ENCODE data around the gene PLEKHA3. TPM values are rescaled to one million over a fixed set of nuclear protein-coding genes. Genes with fewer than 3 reads are reported as not detected.
"Not testable (repeated sequence)": the region's sequence is repeated elsewhere in the genome, so short reads cannot be mapped to it uniquely, and the experiment has no call there.

The PLEKHA3 gene
- total RNA-seq, 4 donors from 2014 or later = 9.4 to 13.2 (median 11.2) TPM

GRCh38 chr2:178450774-178451525 is 29.3 kb upstream of the PLEKHA3 start, which contains the start of the genes PJVK and PRKRA:
TSS of gene PJVK (plus strand) at chr2:178451378. CDS start at chr2:178453410, 2,032 bp downstream.
TSS of gene PRKRA (minus strand) at chr2:178451175. CDS start at chr2:178451030, 145 bp downstream.
- DNase-seq (ENCODE audit: low spot score) = peak; percentile 87
- ATAC-seq (ENCODE audit: low FRiP score) = peak; percentile 100
- no peak for TF ChIP-seq CTCF (IDR thresholded peaks at IDR 0.05)

DNA sequence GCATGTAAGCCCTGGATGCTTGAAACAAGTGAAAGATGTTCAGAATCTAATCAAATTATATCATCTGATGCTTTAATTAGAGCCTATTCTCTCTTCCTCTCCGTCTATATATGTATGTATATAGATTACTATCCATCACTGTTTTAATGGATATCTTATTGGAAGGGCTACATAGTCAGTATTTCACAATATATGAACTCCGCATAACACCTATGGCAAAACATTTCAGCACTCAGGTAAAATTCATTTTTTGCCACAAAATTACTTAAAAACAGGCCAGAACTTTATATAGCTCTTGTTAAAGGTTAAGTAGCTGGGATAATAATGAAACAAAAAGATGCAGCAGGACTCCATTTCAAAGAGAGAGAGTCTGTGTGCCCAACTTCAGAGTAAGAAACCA is 27.9 kb upstream of the PLEKHA3 start:
- TF ChIP-seq CTCF (IDR thresholded peaks at IDR 0.05) = no peak
- no peak for DNase-seq (ENCODE audit: low spot score)
- ATAC-seq (ENCODE audit: low FRiP score) = no peak

GRCh38 chr2:178452870-178453269 is 27.4 kb upstream of the PLEKHA3 start:
- no peak for TF ChIP-seq CTCF (IDR thresholded peaks at IDR 0.05)
- ATAC-seq (ENCODE audit: low FRiP score) = no peak
- no peak for DNase-seq (ENCODE audit: low spot score)

DNA sequence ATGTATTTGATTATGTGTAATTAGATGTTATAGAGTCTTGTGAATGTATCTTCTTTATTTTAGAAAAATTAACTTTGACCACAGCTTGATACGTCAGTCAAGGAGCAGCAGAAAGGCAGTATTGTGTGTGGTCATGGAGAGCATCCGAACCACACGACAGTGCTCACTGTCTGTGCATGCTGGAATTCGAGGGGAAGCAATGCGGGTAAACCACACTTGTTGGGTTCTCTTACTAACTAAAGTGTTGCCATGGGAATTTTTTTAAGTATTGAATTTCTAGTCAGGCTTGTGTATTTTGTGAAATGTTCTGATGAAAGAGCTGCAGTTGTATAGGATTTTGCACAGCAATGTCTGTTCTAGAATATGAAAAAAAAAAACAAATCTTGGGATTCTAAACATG is 24.3 kb upstream of the PLEKHA3 start:
- TF ChIP-seq CTCF (IDR thresholded peaks at IDR 0.05) = no peak
- ATAC-seq (ENCODE audit: low FRiP score) (no peak), DNase-seq (ENCODE audit: low spot score) (no peak)

DNA sequence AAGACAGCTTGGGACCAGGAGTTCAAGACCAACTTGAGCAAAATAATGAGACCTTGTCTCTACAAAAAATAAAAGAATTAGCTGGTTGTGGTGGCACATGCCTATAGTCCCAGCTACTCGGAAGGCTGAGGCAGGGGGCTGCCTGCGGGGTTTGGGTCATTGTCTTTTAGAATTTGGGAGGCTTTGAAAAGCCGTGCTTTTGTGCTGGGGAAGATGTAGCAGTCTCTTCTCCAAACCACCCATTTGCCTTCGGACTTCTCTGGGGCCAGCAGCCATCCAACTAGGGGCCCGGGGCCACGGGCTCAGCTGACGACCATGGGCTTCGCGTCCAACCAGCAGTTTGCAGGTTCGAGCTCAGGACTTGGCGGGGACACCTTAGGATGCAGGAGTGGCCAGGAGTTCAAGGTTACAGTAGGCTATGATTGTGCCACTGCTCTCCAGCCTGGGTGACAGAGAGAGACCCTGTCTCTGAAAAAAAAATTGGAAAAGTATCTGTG is 22.8 kb upstream of the PLEKHA3 start:
- TF ChIP-seq CTCF (IDR thresholded peaks at IDR 0.05) = no peak
- no peak for ATAC-seq (ENCODE audit: low FRiP score)
- DNase-seq (ENCODE audit: low spot score) = no peak

DNA sequence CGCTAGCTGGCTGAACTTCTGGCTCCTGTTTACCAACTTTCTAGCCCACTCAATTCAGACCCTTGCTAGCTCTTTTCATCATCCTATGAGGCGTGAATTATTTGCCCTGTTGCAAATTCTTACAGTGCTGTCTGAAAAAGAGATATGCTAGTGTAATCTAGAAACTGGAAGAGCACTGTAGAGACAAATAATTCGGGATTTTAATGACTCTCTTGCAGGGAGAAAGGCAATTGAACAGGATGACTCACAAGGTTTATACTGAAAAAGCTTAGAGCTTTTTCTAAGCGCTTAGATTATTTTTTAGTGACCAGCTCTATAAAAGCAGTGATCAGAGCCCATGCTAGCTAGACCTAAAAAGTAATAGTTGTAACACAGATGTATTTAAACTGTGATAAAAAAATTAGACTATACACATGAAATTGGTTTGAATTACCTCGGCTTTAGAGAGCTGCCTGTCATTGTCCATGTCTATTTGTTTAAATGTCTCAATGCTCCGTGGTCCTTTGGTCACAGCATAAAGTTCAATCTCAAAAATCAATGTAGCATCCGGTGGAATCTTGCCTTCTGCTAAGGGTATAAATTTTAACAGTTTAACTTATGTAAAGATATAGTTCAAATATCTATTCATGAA is 10.9 kb upstream of the PLEKHA3 start:
- DNase-seq (ENCODE audit: low spot score) (no peak), ATAC-seq (ENCODE audit: low FRiP score) (no peak)
- no peak for TF ChIP-seq CTCF (IDR thresholded peaks at IDR 0.05)

DNA sequence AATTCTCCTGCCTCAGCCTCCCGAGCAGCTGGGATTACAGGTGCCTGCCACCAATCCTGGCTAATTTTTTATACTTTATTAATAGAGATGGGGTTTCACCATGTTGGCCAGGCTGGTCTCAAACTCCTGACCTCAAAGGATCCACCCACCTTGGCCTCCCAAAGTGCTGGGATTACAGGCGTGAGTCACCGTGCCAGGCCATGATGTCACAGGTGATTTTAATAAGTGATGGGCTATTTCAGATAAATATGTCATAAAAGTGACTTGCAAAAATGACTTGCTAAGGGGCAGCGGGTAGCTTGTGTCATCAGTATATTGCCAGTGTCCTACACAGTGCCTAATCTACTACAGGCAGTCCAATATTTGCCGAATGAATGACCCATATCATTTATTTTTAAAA is 8.9 kb upstream of the PLEKHA3 start:
- ATAC-seq (ENCODE audit: low FRiP score) = not testable (repeated sequence)

More for the DNA sequence above, 8.9 kb upstream of the PLEKHA3 start:
- not testable (repeated sequence) for DNase-seq (ENCODE audit: low spot score)
